ENCODE measurements around the gene DMRTB1.

DNA sequence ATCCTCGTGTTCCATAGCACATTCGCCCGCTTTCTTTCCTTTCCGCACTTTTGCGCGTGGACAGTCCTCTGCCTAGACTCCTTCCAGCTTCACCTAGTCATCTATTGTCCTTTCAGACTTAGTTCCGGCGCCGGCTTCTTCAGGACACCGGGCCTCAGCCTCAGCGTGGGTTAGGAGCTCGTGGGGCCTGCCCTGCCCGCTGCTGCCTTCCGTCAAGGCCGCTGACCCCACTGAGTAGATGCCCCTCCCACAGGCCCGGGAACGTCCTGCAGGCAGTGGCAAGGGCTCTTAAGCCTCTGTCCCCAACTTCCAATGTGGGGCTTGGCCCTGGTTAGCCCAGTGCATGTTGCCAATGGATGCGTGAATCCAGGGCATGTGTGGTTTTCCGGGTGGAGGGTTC is 11.4 kb downstream of the DMRTB1 start:
- TF ChIP-seq POLR2A (IDR thresholded peaks at IDR 0.05): no peak
- TF ChIP-seq, protein P1, sequence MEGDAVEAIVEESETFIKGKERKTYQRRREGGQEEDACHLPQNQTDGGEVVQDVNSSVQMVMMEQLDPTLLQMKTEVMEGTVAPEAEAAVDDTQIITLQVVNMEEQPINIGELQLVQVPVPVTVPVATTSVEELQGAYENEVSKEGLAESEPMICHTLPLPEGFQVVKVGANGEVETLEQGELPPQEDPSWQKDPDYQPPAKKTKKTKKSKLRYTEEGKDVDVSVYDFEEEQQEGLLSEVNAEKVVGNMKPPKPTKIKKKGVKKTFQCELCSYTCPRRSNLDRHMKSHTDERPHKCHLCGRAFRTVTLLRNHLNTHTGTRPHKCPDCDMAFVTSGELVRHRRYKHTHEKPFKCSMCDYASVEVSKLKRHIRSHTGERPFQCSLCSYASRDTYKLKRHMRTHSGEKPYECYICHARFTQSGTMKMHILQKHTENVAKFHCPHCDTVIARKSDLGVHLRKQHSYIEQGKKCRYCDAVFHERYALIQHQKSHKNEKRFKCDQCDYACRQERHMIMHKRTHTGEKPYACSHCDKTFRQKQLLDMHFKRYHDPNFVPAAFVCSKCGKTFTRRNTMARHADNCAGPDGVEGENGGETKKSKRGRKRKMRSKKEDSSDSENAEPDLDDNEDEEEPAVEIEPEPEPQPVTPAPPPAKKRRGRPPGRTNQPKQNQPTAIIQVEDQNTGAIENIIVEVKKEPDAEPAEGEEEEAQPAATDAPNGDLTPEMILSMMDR (IDR thresholded peaks at IDR 0.05): no peak

Data from right lobe of liver (tissue), 4 donors.